PFSK-1 (cell line): ENCODE results near the gene CASK.

Experiments
- SIN3A ChIP-seq: IDR thresholded peaks from 2 replicates; pipeline ENCODE4 v1.6.1; 2012; ENCODE audit warnings: mild to moderate bottlenecking, low read length, moderate library complexity, borderline replicate concordance; ENCODE audit not compliant: insufficient read depth
- TAF1 ChIP-seq: IDR thresholded peaks from 2 replicates; pipeline ENCODE4 v1.6.1; 2012; ENCODE audit warnings: low read length, control low read depth, borderline replicate concordance; ENCODE audit not compliant: insufficient read depth

GRCh38 chrX:41468647-41469323 lies 454.6 kb downstream of the CASK start:
- TF ChIP-seq TAF1: no peak
- no peak for TF ChIP-seq SIN3A
